GM19240 (cell line): ENCODE data around the gene ABCA3.
"Not testable (repeated sequence)": the region's sequence is repeated elsewhere in the genome, so short reads cannot be mapped to it uniquely, and the experiment has no call there.

Experiments
- DNase-seq: peaks from one replicate; pipeline ENCODE4 v3.0.0; 2011; ENCODE audit warnings: low spot score; ENCODE audit not compliant: insufficient read length

The ABCA3 gene

DNA sequence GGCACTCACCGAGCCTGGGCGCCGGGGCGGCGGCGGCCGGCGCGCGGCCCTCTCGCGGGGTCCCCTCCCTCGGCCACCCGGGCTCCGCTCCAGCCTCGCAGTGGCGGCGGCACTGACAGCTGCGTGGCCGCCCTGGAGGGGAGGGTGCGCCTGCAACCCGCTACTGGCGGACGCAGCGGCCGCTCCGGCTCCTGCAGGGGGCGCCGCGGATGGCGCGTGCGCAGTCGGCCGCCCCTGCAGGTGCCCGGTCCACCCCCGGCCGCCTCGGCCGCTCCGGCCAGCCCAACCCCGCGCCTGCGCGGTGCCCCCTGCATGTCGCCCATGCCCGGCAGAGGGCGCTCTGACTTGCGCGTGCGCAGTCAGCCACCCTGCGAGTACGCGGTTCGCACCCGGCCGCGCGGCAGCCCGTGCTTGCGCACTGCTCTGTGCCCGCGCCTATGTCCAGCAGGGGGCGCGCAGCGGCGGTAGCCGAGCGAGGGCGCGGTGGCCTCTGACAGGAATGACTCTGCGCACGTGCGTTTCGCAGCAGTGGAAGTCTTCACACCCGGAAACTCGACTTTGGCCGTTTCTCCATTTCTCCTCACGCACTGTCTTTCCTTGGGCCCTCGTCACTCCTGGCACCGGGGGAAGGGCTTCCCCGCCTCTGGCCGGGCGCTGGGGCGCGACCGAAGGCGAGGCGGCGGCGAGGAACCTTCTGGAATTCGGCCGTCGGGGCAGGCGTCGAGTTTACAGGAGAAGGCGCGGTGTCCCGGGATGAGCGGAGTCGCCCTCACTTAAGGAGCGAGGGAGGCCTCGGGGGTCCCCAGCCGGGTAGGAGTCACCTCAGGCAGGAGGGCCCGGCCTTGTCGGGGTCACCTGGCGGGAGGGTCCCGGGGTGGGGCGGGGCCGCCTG is at the start of gene ABCA3:
TSS of gene ABCA3 (minus strand) at position 165 of the 892 bp plus-strand sequence. CDS start 14,262 bp downstream, outside the sequence.
- peak; percentile 85 for DNase-seq

DNA sequence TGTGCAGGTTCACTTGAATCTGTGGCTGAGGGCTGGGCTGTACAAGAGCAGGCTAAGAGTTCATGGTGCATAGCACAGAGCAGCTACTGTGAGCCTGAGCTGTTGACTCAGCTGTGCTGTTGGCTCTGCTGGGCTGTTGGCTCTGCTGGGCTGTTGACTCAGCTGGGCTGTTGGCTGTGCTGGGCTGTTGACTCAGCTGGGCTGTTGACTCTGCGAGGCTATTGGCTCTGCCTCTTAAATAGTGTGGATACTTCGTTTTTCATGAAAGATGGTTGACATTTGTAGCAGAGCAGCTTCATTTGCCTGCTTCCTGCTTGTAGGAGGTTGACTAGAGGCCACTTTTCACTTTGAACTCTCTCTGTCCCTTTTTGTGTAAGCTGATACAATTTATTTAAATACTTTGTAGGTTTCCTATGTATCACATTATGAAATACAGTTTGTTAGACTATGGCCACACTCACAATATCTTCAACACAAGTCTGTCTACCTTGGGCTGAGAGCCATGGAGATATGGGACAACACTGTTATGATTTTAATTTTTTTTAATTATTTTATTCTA is 48.4 kb upstream of the ABCA3 start:
- DNase-seq, result no peak

DNA sequence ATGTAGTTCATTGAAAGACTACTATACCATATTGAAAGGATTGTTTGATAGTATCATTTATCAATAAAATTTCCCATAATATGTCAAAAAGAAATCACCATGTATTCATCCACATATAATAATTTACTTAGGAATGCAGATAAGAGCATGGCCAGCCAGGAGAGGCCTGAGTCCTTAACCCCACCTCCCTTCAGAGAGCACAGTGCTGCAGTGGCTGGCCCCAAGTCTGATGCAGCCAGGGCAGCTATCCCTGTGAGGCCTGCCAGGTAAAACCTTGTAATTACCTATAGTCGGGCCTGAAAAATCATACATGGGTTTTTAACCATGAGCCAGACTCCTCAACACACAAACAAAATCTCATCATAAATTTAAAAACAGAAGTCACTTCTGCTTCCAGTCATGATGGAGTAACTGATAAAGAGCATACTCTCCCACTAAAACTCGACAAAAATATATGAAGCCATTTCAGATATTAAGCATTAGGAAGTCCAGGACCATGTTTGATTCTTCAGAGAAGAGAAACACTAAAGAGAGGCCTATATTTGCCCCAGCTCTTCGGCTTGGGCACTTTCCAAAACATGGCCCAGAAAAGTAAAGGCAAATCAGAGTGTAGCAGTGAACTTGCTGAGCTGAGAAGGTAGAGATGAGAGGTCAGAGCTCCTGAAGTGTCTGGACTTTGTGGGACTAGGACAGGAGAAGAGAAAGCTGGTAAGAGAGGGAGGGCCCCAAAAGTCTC is 47.8 kb upstream of the ABCA3 start:
- no peak for DNase-seq

DNA sequence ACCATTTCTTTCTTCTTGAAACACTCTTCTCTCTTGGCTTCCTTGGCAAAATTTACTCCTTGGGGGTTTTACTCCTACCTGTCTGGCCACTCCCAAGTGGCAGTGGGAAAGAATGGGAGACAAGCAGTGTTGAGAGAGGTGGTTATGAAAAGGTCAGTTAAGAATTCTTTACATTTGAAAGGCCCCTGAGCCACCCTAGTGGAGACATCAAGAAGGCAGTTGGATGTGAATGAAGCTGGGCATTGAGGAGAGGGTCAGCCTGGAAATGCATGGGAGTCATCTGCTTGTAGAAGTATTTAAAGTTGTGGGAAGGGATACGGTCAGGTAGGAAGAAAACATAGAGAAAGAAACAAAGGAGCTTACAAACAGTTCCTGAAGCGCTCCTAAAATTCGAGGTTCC is 46.5 kb upstream of the ABCA3 start:
- no peak for DNase-seq

DNA sequence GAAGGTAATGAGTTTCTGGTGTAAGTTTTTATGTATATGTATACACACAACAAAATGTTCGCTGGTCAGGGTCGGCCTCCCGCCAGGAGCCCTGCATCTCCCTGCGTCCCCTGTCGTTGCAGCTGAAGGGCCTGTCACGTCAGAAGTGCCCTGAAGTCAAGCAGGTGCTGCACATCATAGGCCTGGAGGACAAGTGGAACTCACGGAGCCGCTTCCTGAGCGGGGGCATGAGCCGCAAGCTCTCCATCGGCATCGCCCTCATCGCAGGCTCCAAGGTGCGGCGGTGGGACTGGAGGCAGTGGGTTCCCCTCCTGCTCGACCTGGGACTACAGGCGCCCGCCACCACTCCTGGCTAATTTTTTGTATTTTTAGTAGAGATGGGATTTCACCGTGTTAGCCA is 45.5 kb upstream of the ABCA3 start:
- not testable (repeated sequence) for DNase-seq

DNA sequence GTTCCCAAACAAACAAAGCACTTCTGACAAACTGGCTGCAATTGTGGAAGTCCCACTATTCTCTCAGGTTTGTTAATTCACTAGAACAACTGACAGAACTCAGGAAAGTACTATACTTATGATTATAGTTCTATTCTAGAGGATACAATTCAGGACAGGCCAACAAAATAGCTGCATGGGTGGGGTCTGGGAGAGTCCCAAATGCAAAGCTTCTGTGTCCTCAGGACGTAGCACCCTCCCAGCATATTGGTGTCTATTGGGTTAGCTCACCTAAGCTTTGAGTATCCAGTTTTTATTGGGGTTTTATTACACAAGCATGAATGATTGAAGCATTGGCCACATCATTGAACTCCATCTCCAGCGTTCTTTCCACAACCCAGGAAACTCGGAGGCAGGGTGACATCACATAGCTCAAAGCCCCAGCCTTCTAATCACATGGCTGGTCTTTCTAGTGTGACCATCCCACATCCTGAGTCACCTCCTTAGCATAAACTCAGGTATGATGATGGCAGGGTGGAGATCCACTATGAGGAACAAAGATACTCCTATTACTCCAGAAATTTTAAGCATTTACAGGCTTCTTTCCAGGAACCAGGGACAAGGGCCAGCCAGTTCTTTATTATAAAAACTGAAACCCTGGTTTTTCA is 44.8 kb upstream of the ABCA3 start:
- DNase-seq, result no peak

DNA sequence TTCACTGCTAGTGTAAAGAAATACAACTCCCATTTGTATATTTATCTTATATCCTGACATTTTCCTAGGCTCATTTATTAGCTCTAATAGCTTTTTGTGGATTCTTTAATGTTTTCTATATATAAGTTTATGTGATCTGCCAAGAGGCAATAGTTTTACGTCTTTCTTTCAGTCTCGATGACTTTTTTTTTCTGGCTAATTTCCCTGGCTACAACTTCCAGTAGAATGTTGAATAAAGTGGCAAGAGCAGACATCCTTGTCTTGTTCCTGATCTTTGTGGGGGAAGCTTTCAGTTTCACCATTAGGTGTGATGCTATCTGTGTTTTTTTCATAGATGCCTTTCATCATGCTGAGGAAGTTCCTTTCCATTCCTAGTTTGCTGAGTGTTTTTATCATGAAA is 43.9 kb upstream of the ABCA3 start:
- no peak for DNase-seq

DNA sequence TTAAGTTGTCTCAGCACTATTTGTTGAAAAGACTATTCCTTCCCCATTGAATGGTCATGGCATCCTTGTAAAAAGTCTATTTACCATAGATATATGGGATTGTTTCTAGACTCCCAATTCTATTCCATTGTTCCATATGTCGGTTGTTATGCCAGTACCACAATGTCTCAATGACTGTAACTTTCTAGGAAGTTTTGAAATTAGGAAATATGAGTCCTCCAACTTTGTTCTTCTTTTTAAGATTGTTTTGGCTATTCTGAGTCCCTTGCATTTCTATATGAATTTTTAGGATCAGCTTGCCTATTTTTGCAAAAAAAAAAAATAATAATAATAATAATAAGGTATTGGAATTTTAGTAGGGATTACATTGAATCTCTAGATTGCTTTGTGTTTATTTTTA is 43.0 kb upstream of the ABCA3 start:
- DNase-seq, result no peak

DNA sequence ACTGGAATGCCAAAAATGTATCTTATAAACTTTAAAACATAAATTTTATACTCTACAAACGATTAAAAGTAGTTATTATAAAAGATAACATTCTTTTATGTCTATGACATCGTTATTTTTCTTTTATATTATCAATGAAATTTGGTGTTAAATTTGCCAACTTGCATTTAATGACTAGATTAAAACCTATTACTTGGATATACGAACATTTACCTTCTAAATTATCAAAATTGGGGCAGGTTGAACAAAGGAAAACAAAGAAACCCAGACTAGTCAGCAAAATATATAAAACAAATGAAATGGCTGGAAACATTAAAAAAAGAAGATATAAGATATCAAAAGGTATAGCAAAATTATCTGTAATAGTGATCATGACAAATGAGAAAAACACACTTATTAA is 34.1 kb upstream of the ABCA3 start:
- DNase-seq, result no peak

DNA sequence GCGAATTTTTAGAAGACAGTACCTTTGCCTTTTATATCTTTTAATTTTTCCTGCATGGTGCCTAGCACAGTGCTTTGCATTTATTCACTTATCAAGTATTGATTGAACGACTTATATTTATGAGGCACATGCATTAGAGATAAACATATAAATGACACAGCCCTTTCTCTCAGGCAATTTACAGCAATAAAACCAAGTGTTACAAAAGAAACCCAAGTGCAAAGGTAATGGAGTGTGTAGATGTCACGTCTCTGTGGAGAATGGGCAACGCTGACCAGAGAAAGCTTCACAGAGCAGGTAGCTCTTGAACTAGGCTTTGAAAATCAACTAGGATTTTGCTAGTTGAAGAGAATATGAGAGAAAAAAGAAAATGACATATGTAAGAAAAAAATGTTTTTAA is 32.6 kb upstream of the ABCA3 start:
- DNase-seq, result no peak

DNA sequence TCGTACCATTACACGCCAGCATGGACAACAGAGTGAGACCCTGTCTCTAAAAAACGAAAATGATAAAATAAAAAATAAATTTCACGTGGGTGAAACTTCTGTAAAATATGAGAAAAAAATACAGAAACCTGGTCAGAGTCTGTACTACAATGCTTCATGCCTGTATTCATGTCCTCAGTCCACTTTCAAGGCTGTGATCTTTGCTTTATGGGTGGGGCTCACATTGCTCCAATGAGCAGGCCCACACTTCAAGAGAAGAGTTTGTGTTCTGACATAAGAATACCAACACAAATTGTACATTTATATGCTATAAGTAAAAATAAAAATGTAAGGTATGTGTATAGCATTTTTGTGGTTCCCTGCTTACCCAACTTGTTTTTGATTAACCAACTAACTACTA is 32.2 kb upstream of the ABCA3 start:
- DNase-seq, result no peak

DNA sequence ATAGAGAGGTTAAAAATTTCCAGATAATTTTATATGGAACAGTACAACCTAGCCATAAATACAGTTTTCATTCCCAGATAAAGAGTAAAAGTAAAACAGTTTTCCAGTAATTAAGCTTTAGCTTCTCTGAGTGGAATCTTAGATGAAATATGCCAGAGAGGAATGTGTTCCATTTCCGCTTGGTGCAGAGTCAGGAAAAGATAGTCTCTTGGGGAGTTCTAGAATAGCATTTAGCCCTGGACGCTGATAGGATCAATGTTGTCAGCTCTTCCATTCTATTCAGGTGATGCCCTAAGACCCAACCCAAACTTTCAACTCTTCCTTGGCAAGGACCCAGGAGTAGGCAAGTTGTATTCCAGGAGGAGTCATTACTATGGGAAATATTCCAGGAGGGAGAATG is 30.9 kb upstream of the ABCA3 start:
- DNase-seq, result no peak

DNA sequence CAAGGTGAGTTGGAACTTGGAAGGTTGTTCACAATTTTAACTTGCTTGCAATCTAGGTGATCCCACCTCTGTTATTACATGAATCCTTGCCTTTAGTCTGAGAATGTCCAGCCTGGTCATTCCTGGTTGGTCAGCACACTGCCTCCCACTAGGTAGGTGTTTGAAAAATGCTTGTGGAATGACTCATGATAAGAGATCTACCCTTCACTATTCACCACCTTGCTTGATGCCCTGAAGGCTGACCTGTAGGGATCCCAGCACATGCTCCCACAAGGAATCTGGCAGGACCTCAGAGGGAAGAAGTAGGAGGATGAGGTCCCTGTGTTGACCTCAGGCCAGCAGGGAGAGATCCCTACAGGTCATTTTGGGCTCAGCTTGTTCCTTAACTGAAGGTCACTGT is 30.2 kb upstream of the ABCA3 start:
- no peak for DNase-seq

DNA sequence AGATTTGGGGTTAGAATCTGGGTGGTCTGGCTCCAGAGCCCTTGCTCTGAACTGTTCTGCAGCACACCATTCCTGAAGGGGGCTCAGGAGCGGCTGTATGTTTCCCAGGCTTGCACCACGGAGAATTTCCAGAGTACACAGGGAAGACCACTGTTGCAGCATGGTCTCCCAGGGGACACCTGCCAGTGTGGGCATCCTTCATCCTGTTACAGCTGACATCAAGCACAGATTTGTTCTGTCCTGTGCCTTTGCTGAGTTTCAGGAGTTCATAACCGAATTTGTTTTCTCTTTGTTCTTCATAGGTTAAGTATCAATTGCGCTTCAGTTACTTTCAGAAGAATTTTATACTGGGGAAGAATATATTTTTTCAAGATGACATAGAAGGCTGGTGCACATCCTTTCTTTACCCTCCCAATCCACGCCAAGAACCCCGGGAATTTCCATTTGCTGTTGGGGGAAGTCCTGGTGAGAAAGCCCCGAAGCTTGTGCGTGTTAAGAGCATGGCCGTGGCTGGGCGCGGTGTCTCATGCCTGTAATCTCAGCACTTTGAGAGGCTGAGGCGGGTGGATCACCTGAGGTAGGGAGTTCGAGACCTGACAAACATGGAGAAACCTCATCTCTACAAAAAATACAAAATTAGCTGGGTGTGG is 26.3 kb upstream of the ABCA3 start:
- no peak for DNase-seq

DNA sequence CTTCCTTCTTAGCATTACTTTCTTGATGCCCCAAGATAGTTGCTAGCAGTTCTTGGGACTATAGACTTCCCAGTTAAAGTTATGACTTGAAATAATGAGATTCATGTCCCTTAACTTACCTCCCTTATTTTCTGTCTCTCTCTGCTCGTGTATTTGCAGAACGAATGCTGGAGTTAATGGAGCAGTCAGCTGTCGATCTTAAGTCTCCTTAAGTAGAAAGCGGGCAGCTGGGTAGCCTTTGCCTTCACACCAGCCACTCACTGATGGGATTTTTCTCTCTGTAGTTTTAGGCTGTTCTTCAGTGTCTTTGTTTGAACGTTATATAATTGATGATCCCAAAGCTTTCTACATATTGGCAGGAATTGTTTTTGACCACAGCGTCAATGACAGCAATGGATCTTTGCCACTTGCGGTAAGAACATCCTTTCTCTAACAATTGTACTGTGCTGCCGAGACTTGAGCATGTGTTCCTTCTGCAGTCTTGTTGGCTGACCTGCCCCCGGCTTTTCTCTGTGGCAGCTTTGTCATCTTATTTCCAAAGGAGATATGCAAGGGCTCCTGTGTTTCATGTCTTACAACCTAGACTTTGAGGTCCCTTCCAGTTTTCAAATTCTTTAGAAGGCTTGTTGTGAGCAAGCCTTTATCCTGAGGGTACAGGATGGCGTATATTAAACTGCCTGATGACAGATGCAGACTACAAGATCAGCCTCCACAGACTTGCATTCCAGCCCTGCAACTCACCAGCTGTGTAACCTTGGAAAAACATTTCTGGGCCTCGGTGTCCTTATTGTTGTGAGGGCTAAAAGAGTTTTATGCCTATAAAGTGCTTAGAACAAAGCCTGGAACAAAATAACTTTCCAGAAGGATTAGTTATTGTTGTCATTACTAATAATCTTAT is 25.1 kb upstream of the ABCA3 start:
- no peak for DNase-seq

DNA sequence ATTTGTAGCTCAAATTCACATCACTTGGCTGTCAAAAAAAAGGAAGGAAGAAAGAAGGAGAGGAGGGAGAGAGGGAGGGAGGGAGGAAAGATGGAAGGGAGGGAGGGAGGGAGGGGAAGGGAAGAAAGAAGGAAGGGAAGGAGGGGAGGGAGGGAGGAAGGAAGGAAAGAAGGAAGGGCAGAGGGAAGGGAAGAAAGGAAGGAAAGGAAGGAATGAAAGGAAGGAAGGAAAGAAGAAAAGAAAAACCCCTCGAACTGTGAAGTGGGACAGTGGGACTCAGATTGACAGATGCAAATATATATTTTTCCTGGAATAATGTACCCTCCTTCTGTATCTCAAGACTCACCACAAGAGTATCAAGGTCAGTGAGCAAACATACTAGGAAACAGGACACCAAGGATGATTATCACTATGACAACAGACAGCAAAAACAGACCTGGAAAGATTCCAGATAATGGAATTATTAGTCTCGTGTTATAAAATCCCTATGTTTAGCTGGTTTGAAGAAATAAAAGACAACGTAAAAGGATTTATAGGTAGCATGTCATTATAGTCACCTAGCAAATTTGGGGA is 24.2 kb upstream of the ABCA3 start:
- DNase-seq, result no peak

DNA sequence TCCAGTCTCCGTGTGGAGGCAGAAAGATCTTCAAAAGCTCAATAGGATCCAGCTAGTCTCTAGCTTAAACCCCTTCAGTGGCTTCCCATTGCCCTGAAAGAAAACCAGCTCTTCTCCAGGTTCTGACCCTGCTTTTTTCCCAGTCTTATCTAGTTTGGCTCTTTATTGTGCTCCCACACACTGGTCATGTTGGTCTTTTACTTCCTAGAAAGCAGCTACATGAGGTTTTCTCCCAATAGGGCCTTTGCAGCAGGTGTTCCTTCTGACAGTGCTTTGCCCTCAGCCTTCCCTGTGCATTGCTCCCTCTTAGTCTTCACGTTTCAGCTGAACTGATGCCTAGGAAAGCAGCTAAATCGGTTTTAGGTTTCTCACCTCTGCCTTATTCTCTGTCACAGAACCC is 21.7 kb upstream of the ABCA3 start:
- DNase-seq, result no peak

DNA sequence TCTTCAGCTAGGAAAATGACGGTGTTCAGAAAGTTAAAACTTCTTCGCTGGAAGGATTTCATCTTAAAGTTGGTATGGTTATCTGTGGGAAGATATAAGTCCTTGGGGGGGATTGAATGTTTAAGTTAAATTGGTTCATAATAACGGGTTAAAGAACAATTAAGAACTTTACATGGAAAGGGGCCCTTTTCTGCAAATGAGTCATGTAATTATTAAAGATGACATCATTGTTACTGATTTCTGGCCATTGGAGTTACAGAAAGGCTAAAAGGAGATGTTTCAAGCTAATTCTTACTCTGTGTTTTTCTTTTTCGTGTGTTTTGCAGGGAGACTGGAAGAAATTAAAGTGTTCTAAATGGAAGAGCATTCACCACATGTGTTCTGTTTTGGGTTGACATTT is 20.6 kb upstream of the ABCA3 start:
- no peak for DNase-seq

DNA sequence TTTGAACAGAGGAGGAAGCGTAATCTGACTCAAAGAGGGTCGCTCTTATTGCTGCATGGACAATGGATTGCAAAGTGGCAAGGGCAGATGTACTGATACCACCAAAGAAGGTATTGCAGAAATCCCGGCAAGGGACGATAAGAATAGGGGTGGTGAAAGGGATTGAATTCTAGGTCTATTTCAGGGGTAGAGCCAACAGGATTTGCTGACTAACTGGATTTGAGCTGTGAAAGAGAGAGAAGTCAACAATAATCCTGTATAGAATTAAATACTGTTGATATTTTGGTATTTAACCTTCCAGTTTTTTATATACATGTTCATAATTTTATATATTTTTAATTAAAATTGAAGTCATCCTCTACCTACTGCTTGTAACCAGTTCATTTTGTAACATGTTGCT is 19.4 kb upstream of the ABCA3 start:
- DNase-seq, result no peak

DNA sequence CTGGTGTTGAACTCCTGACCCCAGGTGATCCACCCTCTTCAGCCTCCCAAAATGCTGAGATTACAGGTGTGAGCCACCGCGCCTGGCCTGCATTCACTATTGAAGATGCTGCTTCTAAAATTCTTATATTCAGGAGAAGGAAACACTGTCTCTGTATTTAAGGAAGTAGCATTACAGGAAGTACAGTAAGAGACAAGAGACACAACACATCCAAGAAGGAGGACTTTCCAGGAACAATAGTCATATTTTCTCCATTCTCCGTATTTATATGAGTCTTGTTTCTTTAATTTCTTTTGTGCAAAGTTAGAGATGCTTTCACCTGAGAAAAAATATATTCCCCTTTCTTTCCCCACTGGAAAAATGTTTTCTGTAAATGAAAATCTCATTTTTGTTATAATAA is 18.3 kb upstream of the ABCA3 start:
- no peak for DNase-seq
